ENCODE results near the gene SLC39A11.

GRCh38 chr17:72806011-72806410 is 286.5 kb downstream of the SLC39A11 start:
- TF ChIP-seq CTCF (conservative IDR thresholded peaks at IDR 0.05; ENCODE audit: low read depth, low read length) (no peak), EZH2 (IDR thresholded peaks at IDR 0.05; ENCODE audit: borderline replicate concordance, low read depth, low read length, poor library complexity, severe bottlenecking) (no peak)
